WTC11 (cell line): ENCODE measurements around the gene OR51A4.

ENCODE experiments used
- CTCF ChIP-seq: fragments of 200-600 bp; IDR thresholded peaks from 2 replicates; pipeline ENCODE4 v1.8.0; 2022; ENCODE audit warnings: antibody characterized with exemption
- E2F4 ChIP-seq: sonication (generic); formaldehyde crosslinking; IDR thresholded peaks from 2 replicates; pipeline ENCODE4 v1.8.1; 2022; ENCODE audit warnings: low read depth, mild to moderate bottlenecking, moderate library complexity, missing genetic modification reagents, borderline replicate concordance
- FOXJ3 ChIP-seq: sonication (generic); formaldehyde crosslinking; IDR thresholded peaks from 2 replicates; pipeline ENCODE4 v1.9.0; 2021; ENCODE audit warnings: missing genetic modification reagents, mild to moderate bottlenecking, borderline replicate concordance
- FOXK1 ChIP-seq: sonication (generic); formaldehyde crosslinking; IDR thresholded peaks from 2 replicates; pipeline ENCODE4 v1.8.0; 2022; ENCODE audit warnings: mild to moderate bottlenecking, moderate library complexity, missing genetic modification reagents
- FOXP1 ChIP-seq: sonication (generic); formaldehyde crosslinking; IDR thresholded peaks from 2 replicates; pipeline ENCODE4 v1.8.0; 2022; ENCODE audit warnings: missing genetic modification reagents, mild to moderate bottlenecking, moderate library complexity, borderline replicate concordance
- SP1 ChIP-seq: sonication (generic); formaldehyde crosslinking; conservative IDR thresholded peaks from 2 replicates; pipeline ENCODE4 v1.8.1; 2022; ENCODE audit warnings: missing genetic modification reagents
- TCF7 ChIP-seq: sonication (generic); formaldehyde crosslinking; IDR thresholded peaks from 2 replicates; pipeline ENCODE4 v1.8.0; 2022; ENCODE audit warnings: mild to moderate bottlenecking, low read depth, missing genetic modification reagents, moderate library complexity
- ZBTB43 ChIP-seq: sonication (generic); formaldehyde crosslinking; IDR thresholded peaks from 2 replicates; pipeline ENCODE4 v1.8.1; 2023; ENCODE audit warnings: mild to moderate bottlenecking, missing genetic modification reagents

- TF ChIP-seq CTCF = no peak
- TF ChIP-seq FOXP1 (CRISPR knock-in tag) = no peak
- TF ChIP-seq SP1 (CRISPR knock-in tag) = no peak
- TF ChIP-seq FOXK1 = no peak
- TF ChIP-seq ZBTB43 (CRISPR knock-in tag) = no peak
- no peak for TF ChIP-seq FOXJ3
- TF ChIP-seq E2F4 (CRISPR knock-in tag) = no peak
- TF ChIP-seq TCF7 (CRISPR knock-in tag) = no peak
Observed at GRCh38 chr11:4919250-4919649, 28.2 kb downstream of the OR51A4 start, which contains the start of gene OR51G2.
